Muscle layer of duodenum (tissue), 2 donors: Measurements from ENCODE around the gene FRZB.

Experiments
- H3K27ac ChIP-seq: one replicate; pipeline ENCODE4 v1.7.0; 2013; ENCODE audit warnings: mild to moderate bottlenecking, low read length
- H3K27me3 ChIP-seq: one replicate; pipeline ENCODE4 v1.7.0; 2013; ENCODE audit warnings: low read depth, mild to moderate bottlenecking, control low read depth, low read length
- H3K36me3 ChIP-seq, 2 donors: one replicate each; pipeline ENCODE4 v1.7.0; 2013; ENCODE audit warnings: low read length in 2 of 2, control low read depth in 1 of 2, mild to moderate bottlenecking in 1 of 2; ENCODE audit not compliant: insufficient read depth in 2 of 2, control insufficient read depth in 1 of 2
- H3K4me1 ChIP-seq, 2 donors: one replicate each; pipeline ENCODE4 v1.7.0; 2013; ENCODE audit warnings: low read length in 2 of 2, mild to moderate bottlenecking in 2 of 2, control low read depth in 1 of 2, moderate library complexity in 1 of 2; ENCODE audit not compliant: insufficient read depth in 2 of 2, control insufficient read depth in 1 of 2
- H3K4me3 ChIP-seq, 2 donors: one replicate each; pipeline ENCODE4 v1.7.0; 2013; ENCODE audit warnings: low read length in 2 of 2, low read depth in 1 of 2, mild to moderate bottlenecking in 1 of 2
- H3K9me3 ChIP-seq, 2 donors: one replicate each; pipeline ENCODE4 v1.7.0; 2013; ENCODE audit warnings: low read length in 2 of 2, control low read depth in 1 of 2, mild to moderate bottlenecking in 1 of 2; ENCODE audit not compliant: control insufficient read depth in 1 of 2
- donor health status: healthy.

The FRZB gene

DNA sequence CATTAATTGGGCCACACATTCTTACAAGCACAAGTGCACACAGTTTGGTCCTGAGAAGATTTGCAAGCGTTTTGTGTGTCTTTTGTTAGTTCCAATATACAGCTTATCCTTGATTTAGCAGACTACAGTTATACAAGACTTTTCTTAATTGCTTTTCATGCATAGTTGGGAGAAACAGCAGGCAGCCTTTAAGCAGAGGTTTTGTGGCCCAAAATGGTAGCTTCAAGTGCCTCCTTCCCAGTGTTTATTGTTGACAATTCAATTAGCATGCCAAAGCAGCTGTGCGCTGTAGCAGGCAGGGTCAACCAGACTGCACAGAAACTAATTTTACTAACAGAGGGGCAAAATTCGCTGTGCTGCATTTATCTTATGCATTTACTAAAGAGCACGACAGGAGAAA, 47.5 kb downstream of the FRZB start:
- Histone ChIP-seq H3K36me3 (no peaks in the 10 kb centered on the region), H3K27ac (no peak overlapping the region), H3K27me3 (no peaks in the 10 kb centered on the region), H3K4me3 (no peak overlapping the region), H3K4me1 (peaks cover 0 to 28% of the 10 kb centered on the region in 2 donors), H3K9me3 (no peaks in the 10 kb centered on the region)

DNA sequence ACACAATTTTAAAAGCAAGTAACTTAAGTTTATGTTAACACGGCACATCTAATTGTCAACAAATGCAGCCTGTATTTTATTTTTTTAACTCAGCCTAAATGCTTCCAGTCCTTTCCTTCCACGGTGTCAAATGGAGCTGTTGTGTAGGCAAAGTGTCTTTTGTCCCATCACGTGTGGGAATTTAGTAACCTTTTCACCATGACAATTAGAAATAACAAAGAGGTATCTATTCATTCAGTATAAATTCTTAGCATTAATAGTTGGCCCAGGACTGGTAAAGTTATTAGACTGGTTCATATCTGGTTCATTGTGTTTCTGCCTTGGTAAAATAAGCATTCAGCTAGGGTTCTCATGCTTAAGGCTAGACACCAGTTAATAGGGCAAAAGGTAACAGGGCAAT, 47.9 kb downstream of the FRZB start:
- no peak overlapping the region for H3K27ac ChIP-seq
- H3K27me3 ChIP-seq, result no peaks in the 10 kb centered on the region
- peaks cover 0 to 28% of the 10 kb centered on the region in 2 donors for H3K4me1 ChIP-seq

DNA sequence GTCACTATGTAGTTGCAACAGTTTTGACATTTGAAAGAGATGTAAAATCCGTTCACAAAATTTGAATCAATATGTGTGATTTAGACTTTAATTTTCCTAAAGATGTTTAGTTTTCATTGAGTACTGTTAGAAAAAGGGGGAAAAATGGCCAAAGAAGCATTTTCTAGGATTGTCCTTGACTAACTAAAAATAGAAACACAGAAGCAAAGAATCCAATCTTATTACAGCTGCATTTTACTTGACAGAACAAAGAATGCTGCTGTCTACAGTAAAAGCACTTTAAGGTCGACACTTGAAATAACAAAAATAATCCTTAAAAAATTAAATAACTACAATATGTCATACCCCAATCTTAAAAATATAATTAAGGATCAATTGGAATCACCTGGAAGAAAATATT, 48.9 kb downstream of the FRZB start:
- H3K36me3 ChIP-seq, result no peaks in the 10 kb centered on the region
- no peak overlapping the region for H3K4me3 ChIP-seq
- H3K27me3 ChIP-seq, result no peaks in the 10 kb centered on the region
- peaks cover 0 to 23% of the 10 kb centered on the region in 2 donors for H3K4me1 ChIP-seq
- H3K27ac ChIP-seq, result no peak overlapping the region
- H3K9me3 ChIP-seq, result no peaks in the 10 kb centered on the region

More for the DNA sequence above, 47.9 kb downstream of the FRZB start:
- H3K9me3 ChIP-seq, result no peaks in the 10 kb centered on the region
- H3K36me3 ChIP-seq, result no peaks in the 10 kb centered on the region
- no peak overlapping the region for H3K4me3 ChIP-seq

DNA sequence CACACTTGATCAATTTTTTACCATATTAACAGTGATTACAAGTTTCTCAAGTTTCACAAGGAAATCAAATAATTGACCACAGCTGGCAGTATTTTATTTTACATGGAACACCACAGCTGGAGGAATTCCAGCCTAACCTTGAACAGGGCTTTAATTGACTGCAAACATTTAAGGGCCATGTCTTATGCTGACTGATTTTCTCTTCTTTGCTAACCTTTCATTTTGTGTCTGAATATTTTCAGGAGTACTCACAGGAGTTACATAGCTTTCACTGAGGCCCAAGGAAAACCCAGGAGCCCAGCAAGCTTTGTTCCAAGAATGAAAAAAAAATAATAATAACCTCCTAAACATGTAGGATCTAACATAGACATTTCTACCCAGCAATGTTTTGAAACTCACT, 49.6 kb downstream of the FRZB start:
- Histone ChIP-seq H3K27me3 (no peaks in the 10 kb centered on the region), H3K27ac (no peak overlapping the region), H3K4me3 (no peak overlapping the region), H3K4me1 (peaks cover 0 to 22% of the 10 kb centered on the region in 2 donors), H3K36me3 (no peaks in the 10 kb centered on the region), H3K9me3 (no peaks in the 10 kb centered on the region)

DNA sequence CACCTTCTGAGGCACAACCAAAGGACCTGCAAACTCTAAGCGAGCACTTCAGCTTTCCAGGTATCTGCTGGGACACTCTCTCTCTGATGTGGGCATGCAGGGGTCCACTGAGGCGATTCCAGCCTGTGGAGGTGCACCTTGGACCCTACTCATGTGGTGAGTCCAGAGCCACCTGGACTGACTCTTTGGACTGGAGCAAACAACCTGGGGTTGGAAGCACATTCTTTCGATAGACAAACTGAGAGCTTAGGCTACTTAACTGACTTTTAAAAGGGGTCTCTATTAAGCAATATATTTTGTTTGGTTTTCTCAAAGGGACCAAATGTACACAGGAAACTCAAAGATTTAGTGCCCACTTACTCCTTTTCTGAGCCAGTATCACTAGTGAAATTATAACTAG, 51.6 kb downstream of the FRZB start:
- no peaks in the 10 kb centered on the region for H3K9me3 ChIP-seq
- no peak overlapping the region for H3K27ac ChIP-seq
- H3K36me3 ChIP-seq, result no peaks in the 10 kb centered on the region
- no peaks in the 10 kb centered on the region for H3K27me3 ChIP-seq
- H3K4me3 ChIP-seq, result no peak overlapping the region
- peaks cover 0 to 22% of the 10 kb centered on the region in 2 donors for H3K4me1 ChIP-seq

DNA sequence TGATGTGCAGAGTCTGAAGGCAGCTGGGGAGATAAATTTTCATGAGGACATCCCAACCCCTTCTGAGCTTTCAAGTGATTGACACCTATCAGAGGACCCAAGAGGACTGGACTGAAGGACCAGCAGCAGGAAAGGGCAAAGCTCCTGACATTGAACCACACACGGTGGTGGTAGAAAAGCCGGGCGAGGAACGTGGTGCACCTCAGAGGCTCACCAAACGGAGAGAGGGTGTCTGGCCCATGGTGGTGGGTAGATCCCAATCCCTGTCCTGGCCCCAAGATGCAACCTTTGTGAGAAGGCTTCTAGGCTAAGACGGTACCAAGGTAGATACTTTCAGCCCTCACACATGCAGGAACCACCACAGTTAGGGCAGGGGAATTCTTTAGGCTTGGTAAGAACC, 52.1 kb downstream of the FRZB start:
- H3K36me3 ChIP-seq, result no peaks in the 10 kb centered on the region
- H3K27me3 ChIP-seq, result no peaks in the 10 kb centered on the region
- H3K4me3 ChIP-seq, result no peak overlapping the region
- no peak overlapping the region for H3K27ac ChIP-seq
- H3K4me1 ChIP-seq, result peaks cover 0 to 22% of the 10 kb centered on the region in 2 donors
- H3K9me3 ChIP-seq, result no peaks in the 10 kb centered on the region

DNA sequence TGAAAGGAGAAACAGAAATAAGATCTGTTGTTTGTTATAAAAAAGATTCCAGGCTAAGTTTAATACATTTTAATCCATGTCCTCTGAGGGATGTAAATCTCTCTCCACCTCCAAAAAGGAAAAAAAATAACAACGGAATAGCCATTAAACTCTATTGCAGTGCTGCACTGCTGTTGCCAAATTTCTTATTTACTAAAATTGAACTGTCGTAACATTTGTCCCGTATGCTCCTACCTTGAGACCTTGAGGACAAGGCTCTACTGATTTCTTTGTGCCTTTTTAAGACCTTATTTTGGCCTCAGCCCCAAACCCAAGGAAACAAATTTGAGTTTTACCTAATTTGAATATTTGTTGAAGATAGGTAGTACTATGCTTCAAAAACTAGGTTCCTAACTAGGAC, 56.4 kb downstream of the FRZB start:
- no peak overlapping the region for H3K4me3 ChIP-seq
- H3K36me3 ChIP-seq, result no peaks in the 10 kb centered on the region
- no peaks in the 10 kb centered on the region for H3K27me3 ChIP-seq
- H3K4me1 ChIP-seq, result no peaks in the 10 kb centered on the region
- no peak overlapping the region for H3K27ac ChIP-seq
- no peaks in the 10 kb centered on the region for H3K9me3 ChIP-seq

DNA sequence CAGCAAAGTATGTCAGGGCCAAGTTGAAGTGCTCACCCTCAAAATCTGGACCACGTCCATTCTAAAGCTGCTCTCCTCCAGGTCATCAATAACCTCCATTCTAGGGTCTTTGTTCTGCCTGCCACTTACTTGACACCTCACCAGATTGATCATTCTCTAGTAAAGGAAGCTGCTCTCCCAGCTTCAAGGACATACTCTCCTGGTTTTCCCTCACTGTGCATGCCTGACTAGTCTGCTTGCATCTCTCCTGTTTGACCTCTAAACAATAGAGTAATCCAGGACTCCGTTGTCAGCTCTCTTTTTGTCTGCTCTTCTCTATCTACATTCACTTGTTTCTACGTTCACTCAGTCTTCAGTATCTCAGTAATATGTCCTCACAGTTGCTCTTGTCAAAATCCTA, 59.1 kb downstream of the FRZB start:
- H3K36me3 ChIP-seq, result no peaks in the 10 kb centered on the region

DNA sequence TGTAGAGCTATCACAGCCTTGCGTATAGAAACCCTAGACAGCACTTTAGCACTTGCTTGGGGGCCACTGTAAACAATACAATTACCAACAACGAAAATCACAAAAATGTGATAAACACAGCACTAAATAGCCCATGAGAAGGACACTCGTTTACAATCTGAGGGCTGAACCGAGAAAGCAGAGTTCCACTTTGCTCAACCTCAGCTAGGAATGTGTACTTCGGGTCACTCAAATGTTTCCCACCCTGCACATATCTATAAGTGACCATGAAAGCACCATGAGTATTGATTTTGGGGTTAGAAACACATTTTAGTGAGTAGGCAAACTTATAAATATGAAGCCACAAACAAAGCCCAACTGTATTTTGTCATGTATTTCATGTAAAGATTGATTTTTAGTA, 62.3 kb downstream of the FRZB start:
- no peaks in the 10 kb centered on the region for H3K4me1 ChIP-seq
- H3K36me3 ChIP-seq, result no peaks in the 10 kb centered on the region
- no peaks in the 10 kb centered on the region for H3K9me3 ChIP-seq
- no peak overlapping the region for H3K27ac ChIP-seq
- H3K27me3 ChIP-seq, result no peaks in the 10 kb centered on the region
- H3K4me3 ChIP-seq, result no peak overlapping the region

More for the DNA sequence above, 59.1 kb downstream of the FRZB start:
- Histone ChIP-seq H3K9me3 (no peaks in the 10 kb centered on the region), H3K4me3 (no peak overlapping the region), H3K27me3 (no peaks in the 10 kb centered on the region), H3K4me1 (no peaks in the 10 kb centered on the region), H3K27ac (no peak overlapping the region)

DNA sequence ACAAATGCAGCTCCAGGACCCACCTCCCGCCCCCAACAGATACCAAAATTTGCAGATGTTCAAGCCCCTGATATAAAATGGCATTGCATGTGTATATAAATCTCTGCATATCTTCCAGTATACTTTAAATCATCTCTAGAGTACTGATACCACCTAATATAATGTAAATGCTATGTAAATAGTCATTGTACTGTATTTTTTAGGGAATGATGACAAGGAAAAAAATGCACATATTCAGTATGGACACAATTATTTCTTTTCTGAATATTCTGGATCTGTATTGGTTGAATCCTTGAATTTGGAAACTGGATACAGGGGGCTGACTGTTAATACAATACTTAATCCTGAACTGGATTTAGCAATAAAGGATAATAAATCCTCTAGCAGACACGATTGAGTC, 67.7 kb downstream of the FRZB start:
- Histone ChIP-seq H3K4me3 (no peak overlapping the region), H3K27me3 (no peaks in the 10 kb centered on the region), H3K36me3 (no peaks in the 10 kb centered on the region), H3K27ac (no peak overlapping the region), H3K9me3 (no peaks in the 10 kb centered on the region), H3K4me1 (no peaks in the 10 kb centered on the region)

DNA sequence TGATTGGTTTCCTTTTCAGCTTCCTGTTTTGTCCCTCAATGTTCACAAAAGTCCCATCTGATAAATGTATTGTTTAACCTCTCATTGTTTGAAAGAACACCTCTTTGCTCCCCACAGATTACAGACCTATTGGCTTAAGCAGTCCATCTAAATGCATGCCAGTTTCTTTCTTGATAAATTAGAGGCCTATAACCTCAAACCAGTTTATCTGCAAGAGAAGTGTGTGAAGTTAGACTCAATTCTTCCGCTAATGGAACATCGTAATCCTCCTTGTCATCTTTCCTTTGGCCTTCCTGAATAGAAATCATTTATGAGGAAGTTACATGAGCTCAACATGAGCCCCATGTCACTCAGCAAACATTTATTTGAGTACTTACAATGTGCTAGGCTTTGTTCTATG, 74.0 kb downstream of the FRZB start:
- Histone ChIP-seq H3K4me3 (no peak overlapping the region), H3K27ac (no peak overlapping the region), H3K36me3 (no peaks in the 10 kb centered on the region), H3K9me3 (no peaks in the 10 kb centered on the region), H3K4me1 (no peaks in the 10 kb centered on the region), H3K27me3 (no peaks in the 10 kb centered on the region)

DNA sequence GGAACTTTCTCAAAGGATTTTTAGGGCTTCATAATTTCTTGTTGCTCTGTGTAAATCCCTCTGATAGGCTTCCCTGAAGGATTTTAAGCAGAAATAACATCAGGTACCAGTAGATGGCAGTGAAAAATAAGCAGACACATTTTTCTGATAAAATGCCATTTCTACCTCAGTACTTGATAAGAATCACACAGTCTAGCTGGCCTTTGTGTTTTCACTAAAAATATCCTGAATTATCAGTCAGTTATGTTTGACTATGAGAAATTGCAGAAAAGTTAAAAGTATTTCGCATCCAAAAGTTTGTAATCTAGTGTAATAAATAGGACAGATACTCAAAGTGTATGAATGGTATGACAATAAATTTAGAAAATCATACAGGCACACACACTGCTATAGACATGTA, 81.7 kb downstream of the FRZB start:
- H3K27me3 ChIP-seq, result no peaks in the 10 kb centered on the region
- no peak overlapping the region for H3K4me3 ChIP-seq
- no peak overlapping the region for H3K27ac ChIP-seq
- peaks cover 0 to 8% of the 10 kb centered on the region in 2 donors for H3K36me3 ChIP-seq
- H3K4me1 ChIP-seq, result peaks cover 0 to 3% of the 10 kb centered on the region in 2 donors
- H3K9me3 ChIP-seq, result no peaks in the 10 kb centered on the region
